Ishikawa (cell line): ENCODE measurements around the gene REV3L.
A peak's percentile ranks its signal among the peaks of the same experiment; 100 is the strongest.

Experiments used
- EGR1 ChIP-seq: IDR thresholded peaks from 2 replicates; pipeline ENCODE4 v1.6.1; 2012
- RAD21 ChIP-seq: IDR thresholded peaks from 2 replicates; pipeline ENCODE4 v1.6.1; 2012; ENCODE audit warnings: low read depth
- TAF1 ChIP-seq: IDR thresholded peaks from 2 replicates; pipeline ENCODE4 v1.6.1; 2012; ENCODE audit warnings: low read depth, mild to moderate bottlenecking
- TEAD4 ChIP-seq: IDR thresholded peaks from 2 replicates; pipeline ENCODE4 v1.6.1; 2012
- YY1 ChIP-seq: IDR thresholded peaks from 2 replicates; pipeline ENCODE4 v1.6.1; 2012; ENCODE audit warnings: low read depth
- TF ChIP-seq, protein P1 (sequence below): IDR thresholded peaks from 2 replicates; pipeline ENCODE4 v1.6.1; 2012; ENCODE audit warnings: low read depth, mild to moderate bottlenecking
- TF ChIP-seq, protein P2 (sequence below): IDR thresholded peaks from 2 replicates; pipeline ENCODE4 v1.6.1; 2012

DNA sequence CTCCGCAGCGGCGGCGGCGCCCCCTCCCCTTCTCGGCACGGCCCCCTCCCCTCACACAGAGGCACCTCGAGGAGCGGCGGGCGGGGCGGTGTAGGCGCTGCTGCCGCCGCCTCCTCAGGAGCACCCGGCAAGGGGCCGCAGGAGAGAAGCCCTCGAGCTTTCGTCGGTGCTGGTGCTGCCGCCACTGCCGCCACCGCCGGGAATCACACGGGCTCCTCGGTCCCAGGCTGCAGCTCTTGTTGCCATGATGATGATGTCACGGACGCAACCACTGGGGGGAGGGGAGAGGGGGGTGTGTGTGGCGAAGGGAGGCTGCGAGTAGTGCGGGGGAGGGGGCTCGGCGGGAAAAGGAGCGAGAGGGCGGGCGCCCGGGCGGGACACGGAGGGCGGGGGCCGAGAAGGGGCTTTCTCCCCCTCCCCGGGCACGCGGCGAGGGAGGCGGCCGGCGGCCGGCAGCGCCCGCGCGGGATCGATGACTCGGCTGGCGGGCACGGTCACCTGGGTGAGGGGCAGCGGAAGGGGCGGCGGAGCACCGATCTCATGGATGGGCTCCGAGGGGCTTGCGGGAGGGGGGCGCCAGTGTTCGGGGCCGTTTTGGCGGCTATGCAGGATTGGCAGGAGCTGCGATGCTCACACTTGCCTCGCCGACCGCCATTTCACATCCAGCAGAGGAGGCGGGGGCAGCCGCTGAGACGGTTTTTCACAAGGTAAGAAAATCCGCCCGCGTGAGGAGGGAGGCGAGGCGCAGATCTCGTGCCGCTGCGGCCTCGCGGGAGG lies at the start of gene REV3L:
- peak; percentile 51 for TF ChIP-seq TAF1
- TF ChIP-seq TEAD4: peak; percentile 4; the same call in 1 of the 2 replicates
- TF ChIP-seq YY1: peak; percentile 79
- TF ChIP-seq, protein P1, sequence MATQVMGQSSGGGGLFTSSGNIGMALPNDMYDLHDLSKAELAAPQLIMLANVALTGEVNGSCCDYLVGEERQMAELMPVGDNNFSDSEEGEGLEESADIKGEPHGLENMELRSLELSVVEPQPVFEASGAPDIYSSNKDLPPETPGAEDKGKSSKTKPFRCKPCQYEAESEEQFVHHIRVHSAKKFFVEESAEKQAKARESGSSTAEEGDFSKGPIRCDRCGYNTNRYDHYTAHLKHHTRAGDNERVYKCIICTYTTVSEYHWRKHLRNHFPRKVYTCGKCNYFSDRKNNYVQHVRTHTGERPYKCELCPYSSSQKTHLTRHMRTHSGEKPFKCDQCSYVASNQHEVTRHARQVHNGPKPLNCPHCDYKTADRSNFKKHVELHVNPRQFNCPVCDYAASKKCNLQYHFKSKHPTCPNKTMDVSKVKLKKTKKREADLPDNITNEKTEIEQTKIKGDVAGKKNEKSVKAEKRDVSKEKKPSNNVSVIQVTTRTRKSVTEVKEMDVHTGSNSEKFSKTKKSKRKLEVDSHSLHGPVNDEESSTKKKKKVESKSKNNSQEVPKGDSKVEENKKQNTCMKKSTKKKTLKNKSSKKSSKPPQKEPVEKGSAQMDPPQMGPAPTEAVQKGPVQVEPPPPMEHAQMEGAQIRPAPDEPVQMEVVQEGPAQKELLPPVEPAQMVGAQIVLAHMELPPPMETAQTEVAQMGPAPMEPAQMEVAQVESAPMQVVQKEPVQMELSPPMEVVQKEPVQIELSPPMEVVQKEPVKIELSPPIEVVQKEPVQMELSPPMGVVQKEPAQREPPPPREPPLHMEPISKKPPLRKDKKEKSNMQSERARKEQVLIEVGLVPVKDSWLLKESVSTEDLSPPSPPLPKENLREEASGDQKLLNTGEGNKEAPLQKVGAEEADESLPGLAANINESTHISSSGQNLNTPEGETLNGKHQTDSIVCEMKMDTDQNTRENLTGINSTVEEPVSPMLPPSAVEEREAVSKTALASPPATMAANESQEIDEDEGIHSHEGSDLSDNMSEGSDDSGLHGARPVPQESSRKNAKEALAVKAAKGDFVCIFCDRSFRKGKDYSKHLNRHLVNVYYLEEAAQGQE: no peak
- no peak for TF ChIP-seq RAD21
- TF ChIP-seq, protein P2, sequence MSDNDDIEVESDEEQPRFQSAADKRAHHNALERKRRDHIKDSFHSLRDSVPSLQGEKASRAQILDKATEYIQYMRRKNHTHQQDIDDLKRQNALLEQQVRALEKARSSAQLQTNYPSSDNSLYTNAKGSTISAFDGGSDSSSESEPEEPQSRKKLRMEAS: peak; percentile 46; the same call in 1 of the 2 replicates
- TF ChIP-seq EGR1: peak; percentile 66
